ENCODE data around the gene C1orf159. TPM values are rescaled to one million over a fixed set of nuclear protein-coding genes. Genes with fewer than 3 reads are reported as not detected.
"Not testable (repeated sequence)": the region's sequence is repeated elsewhere in the genome, so short reads cannot be mapped to it uniquely, and the experiment has no call there.

The C1orf159 gene
- total RNA-seq, 1 donor from 2014 or later = 9.8 TPM

DNA sequence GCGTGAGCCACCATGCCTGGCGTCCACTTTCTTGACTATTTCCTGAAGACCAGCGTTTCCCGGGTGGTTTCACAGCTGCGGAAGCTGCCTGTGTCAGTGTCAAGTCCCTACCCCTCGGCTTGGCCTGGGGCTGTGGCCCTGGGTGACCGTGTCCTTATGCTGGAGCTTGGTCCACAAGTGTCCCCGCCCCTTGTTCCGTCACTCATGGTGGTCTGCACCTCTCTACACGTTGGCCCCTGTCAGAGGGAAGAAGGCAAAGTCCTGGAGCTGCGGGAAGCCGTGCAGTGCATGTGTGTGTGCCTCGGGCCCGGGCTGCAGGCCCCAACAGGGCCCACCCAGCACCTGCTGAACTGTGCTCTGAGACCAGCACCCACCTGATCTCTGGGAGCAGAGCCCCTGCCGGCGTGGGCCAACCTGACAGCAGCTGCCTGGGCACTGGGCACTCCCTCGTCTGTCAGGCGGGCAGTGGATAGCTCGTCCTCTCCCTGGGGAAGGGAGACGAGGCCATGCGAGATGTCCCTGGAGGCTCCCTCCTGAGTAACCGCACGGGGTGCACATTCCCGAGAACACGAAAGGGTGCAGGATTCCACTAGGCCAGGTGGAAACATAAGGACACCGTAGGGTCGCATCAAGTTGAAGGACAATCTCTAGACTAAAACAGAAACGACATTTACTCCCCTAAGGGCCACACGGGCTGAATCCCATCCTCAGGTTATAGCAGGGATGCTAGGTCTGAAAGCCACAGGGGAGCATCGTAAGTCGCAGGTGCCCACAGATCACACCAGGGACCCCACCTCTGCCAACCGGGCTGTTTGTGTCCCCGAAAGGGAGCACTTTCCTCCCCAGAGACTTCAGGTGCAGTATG is 2.4 kb upstream of the C1orf159 start:
- no peak for DNase-seq (ENCODE audit: low read depth)

- no peak for DNase-seq (ENCODE audit: low read depth)
Measured at GRCh38 chr1:1117469-1117831, 1.6 kb upstream of the C1orf159 start.

DNA sequence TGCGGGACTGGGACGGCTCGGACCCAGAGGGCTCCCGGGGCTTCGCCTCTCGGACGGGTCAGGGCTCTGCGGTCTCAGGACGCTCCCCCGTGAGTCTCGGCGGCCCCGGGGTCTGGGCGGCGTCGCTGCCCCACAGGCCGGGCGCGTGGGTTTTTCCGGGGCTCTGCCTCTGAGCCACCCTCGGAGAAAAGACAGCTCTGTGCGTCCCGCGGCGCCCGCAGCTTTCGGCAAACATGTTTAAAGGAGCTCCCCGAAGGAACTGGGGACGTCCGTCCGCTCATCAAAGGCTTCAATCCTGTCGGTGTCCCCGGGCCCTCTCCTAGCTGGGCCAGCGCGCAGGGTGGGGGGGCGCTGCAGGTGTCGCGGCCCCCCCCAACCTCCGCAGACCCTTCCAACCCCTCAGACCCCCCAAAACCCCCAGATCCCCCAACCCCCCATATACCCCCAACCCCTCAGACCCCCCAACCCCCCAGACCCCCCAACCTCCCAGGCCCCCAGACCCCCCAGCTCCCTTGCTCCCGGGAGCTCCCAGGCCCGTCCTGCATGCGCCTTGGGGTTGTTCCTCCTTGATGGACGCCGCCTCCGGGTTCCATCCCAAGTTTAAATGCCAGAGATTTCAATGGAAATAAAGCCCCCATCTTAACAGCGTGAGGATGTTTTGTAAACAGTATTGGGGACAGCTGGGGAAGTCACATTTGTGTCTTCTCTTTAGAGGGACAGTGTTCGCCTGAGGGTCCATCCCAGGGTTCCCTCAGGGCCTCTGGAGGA is 996 bp upstream of the C1orf159 start:
- DNase-seq (ENCODE audit: low read depth) = no peak

DNA sequence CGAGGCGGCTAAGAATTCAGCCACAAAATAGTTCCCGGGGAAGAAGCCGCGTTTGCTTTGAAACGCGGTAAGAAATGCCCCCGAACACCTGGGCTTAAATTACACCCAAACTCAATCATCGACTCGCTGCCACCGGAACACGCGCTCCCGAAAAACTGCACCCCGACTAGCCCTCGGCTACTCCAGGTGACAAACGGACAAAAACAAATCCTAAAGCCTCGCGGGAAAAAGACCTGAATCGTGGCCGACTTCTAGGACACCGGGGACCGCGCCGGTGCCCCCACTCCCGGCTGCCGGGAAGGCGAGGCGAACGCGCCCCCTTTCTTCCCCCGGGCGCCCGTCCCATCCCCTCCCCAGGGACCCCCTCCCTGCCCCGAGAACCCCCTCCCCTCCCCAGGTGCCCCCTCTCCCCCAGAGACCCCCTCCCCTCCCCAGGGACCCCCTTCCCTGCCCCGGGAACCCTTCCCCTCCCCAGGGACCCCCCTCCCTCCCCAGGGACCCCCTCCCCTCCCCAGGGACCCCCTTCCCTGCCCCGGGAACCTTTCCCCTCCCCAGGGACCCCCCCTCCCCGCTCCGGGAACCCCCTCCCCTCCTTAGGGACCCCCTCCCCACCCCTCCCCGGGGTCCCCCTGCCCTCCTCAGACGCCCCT is 628 bp downstream of the C1orf159 start:
- no peak for DNase-seq (ENCODE audit: low read depth)

DNA sequence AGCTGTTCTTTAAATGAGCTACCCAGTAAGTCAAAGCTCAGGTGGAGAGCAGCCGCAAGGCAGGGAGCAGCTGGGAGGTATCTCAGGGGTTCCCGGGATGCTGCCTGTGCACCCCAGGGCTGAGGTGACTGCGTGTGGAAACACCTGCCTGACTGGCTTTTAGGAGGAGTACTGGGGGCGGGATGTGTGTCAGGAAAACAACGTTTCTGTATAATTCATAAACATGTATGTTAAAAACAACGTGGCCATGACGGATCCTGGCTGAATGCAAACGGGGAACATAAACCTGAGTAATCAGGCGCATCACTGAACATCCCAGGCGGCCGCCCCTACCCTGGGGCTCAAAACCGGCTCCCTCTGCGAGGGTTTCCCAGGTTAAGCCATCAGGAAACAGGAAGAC is 1.5 kb downstream of the C1orf159 start:
- DNase-seq (ENCODE audit: low read depth) = no peak

GRCh38 chr1:1112237-1112985 is 3.5 kb downstream of the C1orf159 start:
- no peak for DNase-seq (ENCODE audit: low read depth)

DNA sequence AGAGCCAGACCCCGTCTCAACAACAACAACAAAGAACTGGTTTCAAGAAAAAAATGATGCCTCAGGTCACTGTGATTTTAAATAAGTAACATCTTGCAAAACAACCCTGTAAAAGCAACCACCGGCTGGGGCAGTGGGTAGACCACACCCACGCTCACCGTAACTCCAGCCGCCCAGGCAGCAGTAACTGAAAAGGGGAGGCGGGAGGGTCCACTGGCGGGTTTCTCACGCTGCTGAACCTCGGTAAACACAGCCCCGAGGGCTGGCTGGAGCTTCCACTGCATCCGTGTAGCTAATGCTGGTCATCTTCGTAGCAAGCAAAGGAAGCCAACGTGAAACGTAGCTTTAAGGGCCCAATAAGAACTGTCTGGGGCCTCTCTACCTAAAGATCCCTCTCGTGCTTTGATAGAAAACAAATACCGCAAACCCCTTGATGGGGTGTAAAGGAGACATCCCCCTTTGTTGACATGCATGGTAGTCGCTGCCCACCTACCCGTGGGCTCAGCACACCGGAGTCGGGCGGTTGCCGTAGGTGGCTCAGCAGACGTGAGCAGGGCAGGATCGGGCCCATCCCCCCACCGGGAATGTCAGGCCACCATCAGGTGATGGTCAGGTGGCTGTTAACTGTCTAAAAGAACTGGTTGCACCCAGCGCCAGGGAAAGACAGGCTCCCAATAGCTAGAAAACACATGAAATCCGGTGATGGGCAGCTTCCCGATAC is 4.2 kb downstream of the C1orf159 start:
- DNase-seq (ENCODE audit: low read depth) = no peak

DNA sequence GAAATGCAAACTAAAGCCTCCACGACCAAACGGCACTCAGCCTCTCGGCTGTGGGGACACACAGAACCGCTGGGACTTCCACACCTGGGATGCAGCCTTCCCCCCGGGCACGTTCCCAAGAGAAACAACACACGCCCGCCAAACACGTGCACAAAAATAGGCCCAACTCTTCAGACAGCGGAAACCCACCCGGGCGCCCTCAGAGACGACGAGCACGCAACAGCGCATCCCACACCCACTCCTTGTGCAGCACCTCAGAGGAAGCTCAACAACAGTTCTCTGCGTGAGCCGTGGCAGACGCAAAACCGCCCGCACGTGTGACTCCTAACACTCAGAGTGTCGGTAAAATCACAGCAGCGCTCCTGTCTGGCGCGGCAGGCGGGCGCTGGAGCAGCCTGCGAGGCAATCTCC is 5.3 kb downstream of the C1orf159 start:
- DNase-seq (ENCODE audit: low read depth) = no peak

DNA sequence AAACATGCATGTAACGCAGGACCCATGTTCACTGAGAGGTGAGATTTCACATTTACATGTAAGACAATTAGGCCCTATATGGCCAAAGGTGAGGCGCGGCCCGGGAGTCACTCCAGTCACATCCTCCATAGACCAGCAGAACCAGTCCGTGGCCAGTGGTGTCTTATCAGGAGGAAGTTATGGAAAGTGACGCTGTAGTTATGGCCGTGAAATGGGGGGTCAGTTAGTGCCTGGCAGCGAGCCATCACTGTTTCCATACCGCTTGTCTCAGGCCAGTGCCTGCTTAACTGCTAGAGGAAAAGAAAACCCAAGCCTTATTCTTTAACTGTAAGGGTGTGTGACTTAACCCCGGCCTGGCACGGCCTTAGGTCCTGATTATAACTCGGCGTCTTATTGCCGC is 6.1 kb downstream of the C1orf159 start:
- no peak for DNase-seq (ENCODE audit: low read depth)

DNA sequence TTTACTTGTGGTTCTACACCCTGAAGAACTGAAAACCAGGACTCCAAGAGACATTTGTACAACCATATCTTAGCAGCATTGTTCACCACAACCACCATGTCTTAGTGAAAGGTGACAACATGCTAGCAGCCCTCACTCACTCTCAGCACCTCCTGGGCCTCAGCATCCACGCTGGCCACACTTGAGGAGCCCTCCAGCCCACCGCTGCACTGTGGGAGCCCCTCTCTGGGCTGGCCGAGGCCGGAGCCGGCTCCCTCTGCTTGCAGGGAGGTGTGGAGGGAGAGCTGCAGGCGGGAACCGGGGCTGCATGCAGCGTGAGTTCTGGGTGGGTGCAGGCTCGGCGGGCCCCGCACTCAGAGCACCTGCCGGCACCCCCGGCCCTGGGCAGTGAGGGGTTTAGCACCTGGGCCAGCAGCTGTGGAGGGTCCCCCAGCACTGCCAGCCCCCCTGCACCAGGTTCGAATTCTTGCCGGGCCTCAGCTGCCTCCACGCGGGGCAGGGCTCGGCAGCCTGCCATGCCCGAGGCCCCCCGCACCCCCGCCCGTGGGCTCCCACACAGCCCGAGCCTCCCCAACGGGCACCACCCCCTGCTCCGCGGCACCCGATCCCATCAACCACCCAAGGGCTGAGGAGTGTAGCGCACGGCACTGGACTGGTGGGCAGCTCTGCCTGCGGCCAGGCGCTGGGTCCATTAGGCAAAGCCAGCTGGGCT is 9.2 kb downstream of the C1orf159 start:
- DNase-seq (ENCODE audit: low read depth) = no peak

DNA sequence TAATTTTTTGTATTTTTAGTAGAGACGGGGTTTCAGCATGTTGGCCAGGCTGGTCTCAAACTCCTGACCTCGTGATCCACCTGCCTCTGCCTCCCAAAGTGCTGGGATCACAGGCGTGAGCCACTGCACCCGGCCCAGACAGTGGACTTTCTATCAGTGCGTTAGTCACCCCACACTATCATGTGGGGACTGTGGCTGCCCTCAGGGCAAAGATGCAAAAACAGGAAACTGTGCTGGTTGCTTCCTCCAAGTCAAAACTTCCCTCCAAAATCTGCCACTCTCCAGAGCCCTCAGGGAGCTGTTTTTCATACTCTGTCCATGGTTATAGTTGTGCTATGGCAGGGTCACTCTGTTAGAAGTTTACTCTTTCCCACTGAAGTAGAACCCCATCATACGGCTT is 11.7 kb downstream of the C1orf159 start:
- DNase-seq (ENCODE audit: low read depth) = not testable (repeated sequence)

DNA sequence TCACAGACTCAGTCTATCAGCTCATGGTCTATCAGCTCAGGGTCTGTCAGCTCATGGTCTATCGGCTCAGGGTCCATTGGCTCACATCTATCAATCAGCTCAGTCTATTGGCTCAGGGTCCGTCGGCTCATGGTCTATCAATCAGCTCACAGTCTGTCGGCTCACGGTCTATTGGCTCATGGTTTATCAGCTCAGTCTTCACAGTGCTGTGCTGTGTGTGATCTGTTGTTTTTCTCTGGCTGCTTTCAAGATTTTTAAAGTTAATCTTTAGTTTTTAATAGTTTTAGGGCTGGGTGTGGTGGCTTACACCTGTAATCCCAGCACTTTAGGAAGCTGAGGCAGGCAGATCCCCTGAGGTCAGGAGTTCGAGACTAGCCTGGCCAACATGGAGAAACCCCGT is 14.4 kb downstream of the C1orf159 start:
- no peak for DNase-seq (ENCODE audit: low read depth)

GRCh38 chr1:1100296-1100695 is 15.6 kb downstream of the C1orf159 start:
- DNase-seq (ENCODE audit: low read depth) = no peak

DNA sequence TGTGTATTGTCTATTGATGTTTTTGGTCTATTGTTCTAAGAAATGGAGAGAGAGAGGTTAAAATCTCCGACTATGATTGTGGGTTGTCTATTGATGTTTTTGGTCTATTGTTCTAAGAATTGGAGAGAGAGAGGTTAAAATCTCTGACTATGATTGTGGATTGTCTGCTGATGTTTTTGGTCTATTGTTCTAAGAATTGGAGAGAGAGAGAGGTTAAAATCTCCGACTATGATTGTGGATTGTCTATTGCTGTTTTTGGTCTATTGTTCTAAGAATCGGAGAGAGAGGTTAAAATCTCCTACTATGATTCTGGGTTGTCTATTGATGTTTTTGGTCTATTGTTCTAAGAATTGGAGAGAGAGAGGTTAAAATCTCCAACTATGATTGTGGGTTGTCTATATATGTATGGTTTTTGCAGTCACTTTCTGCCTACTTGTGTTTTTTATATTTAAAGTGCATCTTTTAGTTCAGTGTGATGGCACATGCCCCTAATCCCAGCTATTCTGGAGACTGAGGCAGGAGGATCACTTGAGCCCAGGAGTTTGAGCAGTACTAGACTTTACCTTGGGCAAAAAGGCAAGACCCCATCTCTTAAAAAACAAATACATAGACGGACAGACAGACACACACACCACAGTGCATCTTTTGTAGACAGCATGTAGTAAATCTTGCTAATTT is 16.2 kb downstream of the C1orf159 start:
- DNase-seq (ENCODE audit: low read depth) = no peak

GRCh38 chr1:1098681-1099421 is 17.0 kb downstream of the C1orf159 start:
- no peak for DNase-seq (ENCODE audit: low read depth)

DNA sequence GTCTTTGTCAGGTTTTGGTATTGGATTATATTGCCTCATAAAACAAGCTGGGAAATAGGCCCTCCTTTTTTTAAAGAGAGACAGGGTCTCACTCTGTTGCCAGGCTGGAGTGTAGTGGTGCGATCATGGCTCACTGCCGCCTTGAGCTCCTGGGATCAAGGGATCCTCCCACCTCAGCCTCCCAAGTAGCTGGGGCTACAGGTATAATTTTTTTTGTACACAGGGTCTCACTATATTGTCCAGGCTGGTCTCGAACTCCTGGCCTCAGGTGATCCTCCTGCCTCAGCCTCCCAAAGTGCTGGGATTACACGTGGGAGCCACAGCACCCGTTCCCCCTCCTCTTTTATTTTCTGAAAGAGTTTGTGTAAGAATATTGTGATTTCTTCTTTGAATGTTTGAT is 19.8 kb downstream of the C1orf159 start:
- DNase-seq (ENCODE audit: low read depth) = not testable (repeated sequence)

DNA sequence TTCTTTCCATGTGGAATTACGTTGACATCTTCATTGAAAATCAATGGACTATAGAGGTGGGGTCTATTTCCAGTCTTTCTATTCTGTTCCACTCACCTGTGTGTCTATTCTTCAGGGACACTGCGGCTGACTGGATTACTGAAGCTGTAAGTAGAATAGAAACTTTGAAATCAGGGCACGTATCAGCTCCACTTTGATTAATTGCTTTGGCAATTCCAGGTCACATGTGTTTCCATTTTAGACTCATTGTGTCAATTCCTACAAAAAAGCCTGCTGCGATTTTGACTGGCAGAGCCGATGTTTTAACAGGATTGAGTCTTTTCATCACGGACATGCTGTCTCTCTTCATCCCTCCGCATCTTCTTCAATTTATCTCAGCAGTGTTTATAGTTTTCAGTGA is 20.9 kb downstream of the C1orf159 start:
- DNase-seq (ENCODE audit: low read depth) = no peak

DNA sequence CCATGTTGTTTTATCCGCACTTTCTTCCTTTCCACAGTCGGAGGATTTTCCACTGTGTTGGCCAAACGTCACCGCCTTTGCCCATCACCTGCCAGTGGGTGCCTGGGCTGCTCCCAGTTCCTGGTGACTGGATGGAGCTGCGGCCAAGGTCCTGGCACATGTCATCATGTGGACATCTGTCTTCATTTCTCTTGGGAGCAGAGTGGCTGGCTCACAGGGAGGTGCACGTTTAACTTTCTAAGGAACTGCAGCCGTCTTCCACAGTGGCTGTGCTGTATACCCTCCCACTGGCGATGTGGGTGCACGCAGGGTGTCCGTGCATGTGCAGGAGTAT is 22.3 kb downstream of the C1orf159 start:
- DNase-seq (ENCODE audit: low read depth) = no peak

GRCh38 chr1:1092894-1093609 is 22.8 kb downstream of the C1orf159 start:
- DNase-seq (ENCODE audit: low read depth) = no peak

Measured in renal cortical epithelial cell (primary cell).